SK-N-MC (cell line): ENCODE data around the gene THADA.
"Not testable (repeated sequence)": the region's sequence is repeated elsewhere in the genome, so short reads cannot be mapped to it uniquely, and the experiment has no call there.

ENCODE experiments used
- DNase-seq: peaks from one replicate; pipeline ENCODE4 v3.0.0-alpha.2; 2011; ENCODE audit warnings: low read depth, low spot score
- H3K27ac ChIP-seq: fragments of 200-600 bp; sonication (generic); 2 replicates; pipeline ENCODE4 v1.5.1; 2016; ENCODE audit warnings: mixed run types
- H3K36me3 ChIP-seq: fragments of 200-600 bp; sonication (generic); 2 replicates; pipeline ENCODE4 v1.6.1; 2017; ENCODE audit warnings: antibody characterized with exemption, low read length, mixed read lengths; ENCODE audit not compliant: insufficient read depth
- H3K4me3 ChIP-seq: fragments of 200-600 bp; sonication (generic); 2 replicates; pipeline ENCODE4 v1.5.1; 2016
- H3K9ac ChIP-seq: fragments of 200-600 bp; sonication (generic); 2 replicates; pipeline ENCODE4 v1.8.0; 2017; ENCODE audit warnings: mixed run types, mixed read lengths; ENCODE audit not compliant: insufficient read length
- H3K9me3 ChIP-seq: fragments of 200-600 bp; sonication (generic); 2 replicates; pipeline ENCODE4 v1.6.1; 2017; ENCODE audit warnings: low read depth, mild to moderate bottlenecking, antibody characterized with exemption, low read length, moderate library complexity, mixed read lengths
- EZH2 ChIP-seq: fragments of 200-600 bp; sonication (generic); IDR thresholded peaks from one replicate; pipeline ENCODE4 v1.6.1; 2017; ENCODE audit warnings: antibody characterized with exemption
- FOXP2 ChIP-seq: optimal IDR thresholded peaks from 2 replicates; pipeline ENCODE3; 2011; ENCODE audit warnings: mild to moderate bottlenecking, moderate library complexity; ENCODE audit not compliant: insufficient read depth; ENCODE audit errors: extremely low read length, control extremely low read depth
- POLR2AphosphoS5 ChIP-seq: IDR thresholded peaks from 2 replicates; pipeline ENCODE4 v1.6.1; 2012; ENCODE audit warnings: mild to moderate bottlenecking, low read depth, low read length, borderline replicate concordance

THADA gene

DNA sequence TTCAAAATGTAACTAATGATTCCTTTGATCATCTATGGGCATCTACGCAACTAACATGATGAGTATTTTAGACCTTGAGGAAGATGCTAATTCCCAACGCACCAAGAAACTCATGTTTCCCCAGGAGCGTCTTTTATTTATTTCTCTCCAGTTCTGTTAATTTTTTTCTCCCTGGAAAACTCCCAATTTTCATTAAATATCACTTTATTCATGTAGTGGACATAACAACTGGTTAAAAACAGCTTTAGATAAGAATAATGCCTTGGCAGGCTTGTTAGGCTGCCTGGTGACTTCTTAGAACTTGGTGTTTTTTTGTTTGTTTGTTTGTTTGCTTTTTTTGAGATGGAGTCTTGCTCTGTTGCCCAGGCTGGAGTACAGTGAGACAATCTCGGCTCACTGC lies 306.5 kb downstream of the THADA start:
- Histone ChIP-seq H3K27ac (no peak overlapping the region), H3K4me3 (no peak overlapping the region), H3K36me3 (peaks cover 51% of the 10 kb centered on the region), H3K9ac (no peak overlapping the region), H3K9me3 (no peaks in the 10 kb centered on the region)
- no peak for DNase-seq
- TF ChIP-seq FOXP2: no peak
- TF ChIP-seq EZH2: no peak
- TF ChIP-seq POLR2AphosphoS5: no peak

DNA sequence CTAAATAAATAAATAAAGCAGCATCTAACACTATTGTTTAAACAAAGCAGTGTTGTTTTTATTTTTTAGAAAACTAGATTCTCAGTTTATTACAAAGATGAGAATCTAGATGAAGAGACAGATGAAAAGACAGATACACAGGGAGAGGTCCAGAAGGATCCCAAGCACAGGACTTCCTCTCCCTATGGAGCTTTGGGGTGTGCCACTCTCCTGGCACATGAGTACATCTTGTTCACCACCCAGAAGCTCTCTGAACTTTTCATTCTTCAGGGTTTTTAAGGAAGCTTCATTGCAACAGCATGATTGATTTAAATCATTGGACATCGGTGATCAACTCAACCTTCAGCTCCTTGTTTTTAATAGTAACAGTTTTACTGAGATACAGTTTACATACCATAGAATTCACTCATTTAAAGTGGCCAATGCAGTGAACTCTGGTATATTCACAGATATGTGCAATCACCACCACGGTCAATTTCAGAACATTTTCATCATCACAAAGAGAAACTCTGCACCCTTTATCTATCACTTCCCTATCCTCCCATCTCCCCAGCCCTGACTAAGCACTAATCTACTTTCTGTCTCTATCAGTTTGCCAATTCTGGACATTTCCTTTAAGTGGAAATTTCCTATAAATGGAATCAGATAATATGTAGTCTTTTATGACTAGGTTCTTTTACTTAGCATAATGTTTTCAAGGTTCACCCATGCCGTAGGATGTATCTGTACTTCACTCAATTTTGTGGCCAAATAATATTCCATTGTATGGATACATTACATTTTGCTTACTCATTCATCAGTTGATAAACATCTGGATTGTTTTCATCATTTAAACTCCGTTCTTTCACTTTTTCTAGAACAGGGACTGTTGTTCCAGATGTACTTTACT lies 307.2 kb downstream of the THADA start:
- H3K36me3 ChIP-seq: peaks cover 58% of the 10 kb centered on the region
- DNase-seq: no peak
- TF ChIP-seq FOXP2: no peak
- TF ChIP-seq EZH2: no peak
- TF ChIP-seq POLR2AphosphoS5: no peak

DNA sequence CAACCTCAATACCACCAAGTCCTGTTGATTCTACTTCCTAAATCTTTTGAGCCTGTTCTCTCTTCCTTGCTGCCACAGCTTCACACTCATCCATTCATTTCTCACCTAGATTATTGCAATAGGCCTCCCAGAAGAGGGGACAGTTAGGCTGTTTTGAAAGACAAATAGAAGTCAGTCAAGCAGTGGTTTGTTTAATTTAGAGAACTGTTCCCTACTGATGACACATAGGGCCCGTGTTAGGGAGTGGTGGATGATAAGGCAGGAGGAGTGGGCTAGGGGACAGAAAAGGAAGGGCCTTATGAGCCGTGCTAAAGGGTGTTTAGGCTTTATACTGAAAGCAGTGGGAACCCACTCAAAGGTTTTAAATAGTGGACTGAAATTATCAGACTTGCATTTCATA lies 309.9 kb downstream of the THADA start:
- H3K36me3 ChIP-seq: peaks cover 56% of the 10 kb centered on the region
- no peak for DNase-seq
- TF ChIP-seq EZH2 (no peak), FOXP2 (no peak), POLR2AphosphoS5 (no peak)
- no peak overlapping the region for H3K4me3 ChIP-seq
- no peaks in the 10 kb centered on the region for H3K9me3 ChIP-seq
- H3K9ac ChIP-seq: no peak overlapping the region
- no peak overlapping the region for H3K27ac ChIP-seq

More for the DNA sequence above, 307.2 kb downstream of the THADA start:
- no peak overlapping the region for H3K27ac ChIP-seq
- no peaks in the 10 kb centered on the region for H3K9me3 ChIP-seq
- no peak overlapping the region for H3K9ac ChIP-seq
- H3K4me3 ChIP-seq: no peak overlapping the region

DNA sequence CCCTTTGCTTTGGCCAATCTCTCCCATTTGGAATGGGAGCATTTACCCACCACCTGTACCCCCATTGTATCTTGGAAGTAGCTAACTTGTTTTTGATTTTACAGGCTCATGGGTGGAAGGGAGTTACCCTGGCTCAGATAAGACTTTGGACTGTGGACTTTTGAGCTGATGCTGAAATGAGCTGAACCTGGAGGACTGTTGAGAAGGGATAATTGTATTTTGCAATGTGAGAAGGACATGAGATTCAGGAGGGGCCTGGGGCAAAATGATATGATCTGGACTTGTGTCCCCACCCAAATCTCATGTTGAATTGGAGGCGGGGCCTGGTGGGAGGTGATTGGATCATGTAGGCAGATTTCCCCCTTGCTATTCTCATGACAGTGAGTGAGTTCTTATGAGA lies 310.9 kb downstream of the THADA start:
- no peaks in the 10 kb centered on the region for H3K9me3 ChIP-seq
- H3K27ac ChIP-seq: no peak overlapping the region
- H3K36me3 ChIP-seq: peaks cover 50% of the 10 kb centered on the region
- no peak for DNase-seq
- H3K4me3 ChIP-seq: no peak overlapping the region
- TF ChIP-seq POLR2AphosphoS5 (no peak), EZH2 (no peak), FOXP2 (no peak)
- no peak overlapping the region for H3K9ac ChIP-seq

DNA sequence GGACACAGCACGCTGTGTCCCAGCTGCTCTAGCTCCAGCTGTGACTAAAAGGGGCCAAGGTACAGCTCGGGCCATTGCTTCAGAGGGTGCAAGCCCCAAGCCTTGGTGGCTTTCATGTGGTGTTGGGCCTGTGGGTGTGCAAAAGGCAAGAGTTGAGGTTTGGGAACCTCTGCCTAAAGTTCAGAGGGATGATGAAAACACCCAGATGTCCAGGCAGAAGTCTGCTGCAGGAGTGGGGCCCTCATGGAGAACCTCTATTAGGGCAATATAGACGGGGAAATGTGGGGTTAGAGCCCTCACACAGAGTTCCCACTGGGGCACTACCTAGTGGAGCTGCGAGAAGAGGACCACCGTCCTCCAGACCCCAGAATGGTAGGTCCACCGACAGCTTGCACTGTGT lies 311.5 kb downstream of the THADA start:
- H3K9me3 ChIP-seq, DNase-seq, H3K4me3 ChIP-seq, H3K9ac ChIP-seq, H3K27ac ChIP-seq: not testable (repeated sequence)
- peaks cover 50% of the 10 kb centered on the region for H3K36me3 ChIP-seq

DNA sequence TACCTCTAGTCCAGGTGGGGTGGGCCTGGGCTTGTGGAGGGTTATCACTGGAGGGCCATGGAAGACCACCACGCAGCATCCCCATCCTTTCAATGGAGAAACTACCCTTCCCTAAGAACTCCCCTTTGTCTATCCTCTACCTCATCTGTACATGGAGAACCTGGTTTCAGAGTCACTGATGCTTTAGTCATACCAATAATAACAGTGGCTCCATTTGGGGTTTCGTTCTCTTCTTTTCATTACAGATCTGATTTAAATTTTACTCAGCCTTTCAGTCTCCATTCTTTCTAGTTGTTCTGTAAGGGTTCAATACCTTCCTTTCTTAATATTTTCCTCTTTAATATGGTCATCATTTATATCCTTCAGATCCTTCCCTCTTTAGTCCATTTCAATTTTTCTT lies 314.8 kb downstream of the THADA start:
- no peak overlapping the region for H3K9ac ChIP-seq
- TF ChIP-seq POLR2AphosphoS5: no peak
- TF ChIP-seq FOXP2: no peak
- no peak for TF ChIP-seq EZH2
- H3K36me3 ChIP-seq: peaks cover 35% of the 10 kb centered on the region
- no peaks in the 10 kb centered on the region for H3K9me3 ChIP-seq
- H3K27ac ChIP-seq: no peak overlapping the region
- no peak overlapping the region for H3K4me3 ChIP-seq
- no peak for DNase-seq

DNA sequence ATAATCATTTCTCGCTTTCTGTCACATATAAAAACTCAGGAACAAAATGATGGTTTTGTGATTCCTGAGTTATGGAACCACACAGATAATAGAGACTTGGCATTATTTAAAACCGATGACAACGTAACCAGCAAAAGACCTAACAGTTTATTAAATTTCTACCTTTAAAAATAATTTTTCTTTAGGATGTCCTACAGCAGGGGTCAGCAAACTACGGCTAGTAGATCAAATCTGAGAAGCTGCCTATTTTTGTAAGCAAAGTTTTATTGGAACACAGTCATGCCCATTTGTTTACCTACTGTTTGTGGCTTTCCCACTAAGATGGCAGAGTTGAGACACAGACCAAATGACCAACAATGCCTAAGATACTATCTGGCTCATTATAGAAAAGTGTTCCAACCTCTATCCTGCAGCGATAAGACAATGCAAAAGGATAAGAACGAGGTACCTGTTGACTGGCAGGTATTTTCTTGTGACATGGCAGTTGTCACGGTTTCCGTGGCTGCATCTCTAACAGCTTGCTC lies 316.5 kb downstream of the THADA start:
- DNase-seq: no peak
- no peak overlapping the region for H3K4me3 ChIP-seq
- peaks cover 21% of the 10 kb centered on the region for H3K36me3 ChIP-seq
- H3K9ac ChIP-seq: no peak overlapping the region
- H3K9me3 ChIP-seq: no peaks in the 10 kb centered on the region
- H3K27ac ChIP-seq: no peak overlapping the region
- TF ChIP-seq POLR2AphosphoS5 (no peak), EZH2 (no peak), FOXP2 (no peak)

DNA sequence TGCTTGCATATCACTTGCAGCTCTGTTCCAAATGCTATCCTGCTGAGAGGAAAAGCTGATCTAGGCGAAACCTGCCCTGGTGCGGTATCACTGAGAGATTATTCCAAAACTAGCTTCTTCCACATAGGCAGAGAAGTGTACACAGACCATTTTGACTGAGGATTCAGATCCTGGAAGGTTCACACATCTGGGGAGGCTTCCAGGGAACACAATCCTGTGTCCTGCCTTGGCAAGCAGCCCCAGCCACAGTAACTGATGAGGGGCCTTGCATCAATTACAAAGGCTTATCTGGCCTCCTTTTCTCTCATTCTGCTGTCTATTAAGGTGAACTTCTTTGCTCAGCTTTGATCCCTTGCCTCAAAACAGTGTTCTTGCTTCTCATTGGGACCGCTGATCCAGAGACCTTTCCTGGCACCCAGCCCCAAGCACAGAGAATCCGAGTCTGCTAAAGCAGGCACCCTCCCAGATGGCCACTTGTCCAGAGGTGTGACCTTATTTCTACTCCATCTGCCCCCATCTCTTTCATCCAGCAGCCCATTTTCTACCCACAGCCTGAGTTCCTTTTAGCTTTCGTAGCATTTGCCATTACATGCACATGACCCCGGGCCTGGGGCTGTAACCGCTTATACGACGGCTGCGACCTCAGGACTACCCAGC lies 317.1 kb downstream of the THADA start:
- H3K36me3 ChIP-seq: peaks cover 15% of the 10 kb centered on the region
- TF ChIP-seq EZH2 (no peak), POLR2AphosphoS5 (no peak), FOXP2 (no peak)
- H3K4me3 ChIP-seq: peak overlapping the region; percentile 44; the same call in 1 of the 2 replicates
- DNase-seq: no peak
- no peak overlapping the region for H3K9ac ChIP-seq
- H3K9me3 ChIP-seq: no peaks in the 10 kb centered on the region
- peak overlapping the region; percentile 27; the same call in 1 of the 2 replicates for H3K27ac ChIP-seq

DNA sequence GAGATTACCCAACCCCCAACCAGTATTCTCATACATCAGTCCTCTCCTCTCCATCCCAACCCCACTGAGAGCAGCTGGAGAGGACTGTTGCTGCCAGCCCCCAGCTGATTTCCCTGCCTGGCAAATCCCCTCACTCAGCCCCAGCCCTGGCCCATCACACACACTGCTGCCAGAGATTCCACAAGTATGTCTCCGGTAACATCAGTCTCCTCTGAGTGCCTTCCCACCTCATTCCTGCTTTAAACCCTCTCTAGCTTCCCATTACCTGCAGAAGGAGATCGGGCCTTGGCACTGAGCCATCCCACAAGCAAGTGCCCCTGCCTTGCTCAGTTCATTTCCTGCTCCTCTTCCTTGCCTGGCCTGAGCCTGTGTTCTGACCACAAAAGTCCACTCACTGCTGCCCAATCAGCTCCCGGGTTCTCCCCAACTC lies 318.9 kb downstream of the THADA start:
- no peak overlapping the region for H3K9ac ChIP-seq
- peaks cover 3% of the 10 kb centered on the region; the same call in 1 of the 2 replicates for H3K36me3 ChIP-seq
- H3K9me3 ChIP-seq: no peaks in the 10 kb centered on the region
- H3K4me3 ChIP-seq: no peak overlapping the region
- no peak for DNase-seq
- H3K27ac ChIP-seq: no peak overlapping the region
- no peak for TF ChIP-seq EZH2
- no peak for TF ChIP-seq FOXP2
- no peak for TF ChIP-seq POLR2AphosphoS5
